Measurements from ENCODE around the gene LGALS1. TPM values are rescaled to one million over a fixed set of nuclear protein-coding genes. Genes with fewer than 3 reads are reported as not detected.

The LGALS1 gene
- total RNA-seq, 1 donor from 2014 or later = 1,199 TPM

DNA sequence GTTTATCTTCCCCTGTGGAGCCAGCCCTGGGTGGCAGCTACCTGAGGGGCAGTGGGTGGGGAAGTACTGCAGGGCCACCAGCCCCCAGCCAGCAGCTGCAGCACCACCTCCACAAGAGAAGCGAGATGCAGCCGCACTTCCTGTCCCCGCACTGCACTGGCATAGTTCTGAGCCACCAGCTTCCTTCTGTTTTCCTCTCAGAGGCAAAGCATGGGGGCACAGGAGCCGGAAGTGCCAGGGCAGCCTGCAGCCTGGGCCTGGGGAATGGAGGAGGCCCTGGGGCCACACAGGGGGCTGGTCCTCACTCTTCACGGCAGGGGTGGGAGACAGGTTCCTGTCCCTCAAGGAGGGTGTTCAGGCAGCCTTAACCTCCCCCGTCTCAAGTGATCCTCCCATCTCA is 47.9 kb upstream of the LGALS1 start:
- H3K4me3 Mint-ChIP-seq (ENCODE audit: unreplicated experiment) = no peak overlapping the region
- H3K36me3 Mint-ChIP-seq (ENCODE audit: unreplicated experiment) = peaks cover 2% of the 10 kb centered on the region
- TF ChIP-seq, protein P1, sequence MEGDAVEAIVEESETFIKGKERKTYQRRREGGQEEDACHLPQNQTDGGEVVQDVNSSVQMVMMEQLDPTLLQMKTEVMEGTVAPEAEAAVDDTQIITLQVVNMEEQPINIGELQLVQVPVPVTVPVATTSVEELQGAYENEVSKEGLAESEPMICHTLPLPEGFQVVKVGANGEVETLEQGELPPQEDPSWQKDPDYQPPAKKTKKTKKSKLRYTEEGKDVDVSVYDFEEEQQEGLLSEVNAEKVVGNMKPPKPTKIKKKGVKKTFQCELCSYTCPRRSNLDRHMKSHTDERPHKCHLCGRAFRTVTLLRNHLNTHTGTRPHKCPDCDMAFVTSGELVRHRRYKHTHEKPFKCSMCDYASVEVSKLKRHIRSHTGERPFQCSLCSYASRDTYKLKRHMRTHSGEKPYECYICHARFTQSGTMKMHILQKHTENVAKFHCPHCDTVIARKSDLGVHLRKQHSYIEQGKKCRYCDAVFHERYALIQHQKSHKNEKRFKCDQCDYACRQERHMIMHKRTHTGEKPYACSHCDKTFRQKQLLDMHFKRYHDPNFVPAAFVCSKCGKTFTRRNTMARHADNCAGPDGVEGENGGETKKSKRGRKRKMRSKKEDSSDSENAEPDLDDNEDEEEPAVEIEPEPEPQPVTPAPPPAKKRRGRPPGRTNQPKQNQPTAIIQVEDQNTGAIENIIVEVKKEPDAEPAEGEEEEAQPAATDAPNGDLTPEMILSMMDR (IDR thresholded peaks at IDR 0.05) = no peak
- no peak for DNase-seq (ENCODE audit: extremely low spot score, unreplicated experiment)
- H3K4me1 Mint-ChIP-seq (ENCODE audit: unreplicated experiment) = peaks cover 7% of the 10 kb centered on the region
- H3K9me3 Mint-ChIP-seq (ENCODE audit: unreplicated experiment) = no peaks in the 10 kb centered on the region
- no peak overlapping the region for H3K27ac Mint-ChIP-seq (ENCODE audit: unreplicated experiment)
- no peaks in the 10 kb centered on the region for H3K27me3 Mint-ChIP-seq (ENCODE audit: unreplicated experiment)

DNA sequence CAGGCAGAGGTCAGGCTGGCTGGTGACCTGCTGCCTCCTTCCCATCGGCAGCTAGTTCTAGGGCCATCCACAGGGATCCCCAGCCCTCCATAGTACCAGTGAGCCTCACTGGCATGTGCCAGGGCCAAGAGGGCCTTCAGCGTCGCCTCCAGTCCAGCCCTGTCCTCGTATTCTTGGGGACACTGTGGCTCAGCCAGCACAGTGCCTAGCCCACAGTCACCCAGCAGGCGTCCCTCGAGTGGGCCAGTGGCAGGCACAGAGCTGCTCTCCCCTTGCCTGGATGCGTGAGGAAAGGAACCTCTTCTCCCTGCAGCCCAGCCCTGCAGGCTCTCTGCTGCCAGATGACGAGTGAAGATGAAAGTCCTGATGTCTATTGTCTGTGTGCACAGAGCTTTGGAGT is 46.6 kb upstream of the LGALS1 start:
- DNase-seq (ENCODE audit: extremely low spot score, unreplicated experiment) = no peak
- H3K4me3 Mint-ChIP-seq (ENCODE audit: unreplicated experiment) = no peak overlapping the region

DNA sequence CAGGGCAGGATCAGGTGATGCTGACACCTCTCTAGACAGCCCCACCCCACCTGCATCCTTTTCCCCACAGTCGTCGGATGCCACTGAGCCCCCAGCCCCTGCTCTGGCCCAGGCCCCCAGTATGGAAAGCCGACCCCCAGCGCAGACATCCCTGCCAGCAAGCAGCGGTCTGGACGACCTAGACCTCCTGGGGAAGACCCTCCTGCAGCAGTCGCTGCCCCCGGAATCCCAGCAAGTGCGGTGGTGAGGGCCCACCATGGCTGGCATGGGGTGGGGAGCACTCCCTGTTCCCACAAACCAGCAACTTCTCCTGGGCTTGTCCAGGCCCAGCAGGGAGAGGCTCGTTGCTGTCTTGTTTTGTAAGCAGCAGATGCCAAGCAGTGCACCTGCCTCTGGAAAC is 45.5 kb upstream of the LGALS1 start:
- Mint-ChIP-seq H3K4me1 (ENCODE audit: unreplicated experiment) (peaks cover 25% of the 10 kb centered on the region), H3K4me3 (ENCODE audit: unreplicated experiment) (no peak overlapping the region)
- DNase-seq (ENCODE audit: extremely low spot score, unreplicated experiment) = no peak

More for the DNA sequence above, 46.6 kb upstream of the LGALS1 start:
- no peaks in the 10 kb centered on the region for H3K9me3 Mint-ChIP-seq (ENCODE audit: unreplicated experiment)
- TF ChIP-seq, protein P1 (IDR thresholded peaks at IDR 0.05) = no peak
- H3K4me1 Mint-ChIP-seq (ENCODE audit: unreplicated experiment) = peaks cover 15% of the 10 kb centered on the region
- H3K27ac Mint-ChIP-seq (ENCODE audit: unreplicated experiment) = no peak overlapping the region
- no peaks in the 10 kb centered on the region for H3K27me3 Mint-ChIP-seq (ENCODE audit: unreplicated experiment)
- no peaks in the 10 kb centered on the region for H3K36me3 Mint-ChIP-seq (ENCODE audit: unreplicated experiment)

DNA sequence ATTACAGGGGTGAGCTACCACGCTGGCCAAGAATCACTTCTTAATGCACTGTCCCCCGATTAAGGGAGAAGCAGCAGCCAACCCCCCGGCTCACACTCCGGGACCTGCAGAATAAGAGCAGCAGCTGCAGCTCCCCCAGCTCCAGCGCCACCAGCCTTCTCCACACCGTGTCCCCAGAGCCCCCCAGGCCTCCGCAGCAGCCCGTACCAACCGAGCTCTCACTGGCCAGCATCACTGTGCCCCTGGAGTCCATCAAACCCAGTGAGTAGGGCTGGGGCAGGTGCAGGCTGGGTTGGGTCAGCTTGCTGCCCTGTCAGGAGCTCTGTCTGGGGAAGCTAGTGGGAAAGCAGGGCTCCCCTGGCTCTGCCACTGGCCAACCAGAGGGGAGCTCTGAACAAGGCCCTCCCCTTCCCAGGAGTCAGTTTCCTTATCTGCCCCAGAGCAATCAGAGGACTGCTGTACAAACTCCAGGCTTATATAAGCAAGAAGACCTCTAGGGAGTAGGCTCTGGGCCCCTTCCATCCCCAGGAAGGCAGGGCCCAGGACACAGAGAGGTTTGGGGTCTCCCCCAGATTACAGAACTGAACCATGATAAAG is 44.5 kb upstream of the LGALS1 start:
- no peaks in the 10 kb centered on the region for H3K36me3 Mint-ChIP-seq (ENCODE audit: unreplicated experiment)
- H3K4me3 Mint-ChIP-seq (ENCODE audit: unreplicated experiment) = no peak overlapping the region
- H3K27ac Mint-ChIP-seq (ENCODE audit: unreplicated experiment) = no peak overlapping the region
- H3K4me1 Mint-ChIP-seq (ENCODE audit: unreplicated experiment) = peaks cover 26% of the 10 kb centered on the region
- TF ChIP-seq, protein P1 (IDR thresholded peaks at IDR 0.05) = no peak
- no peaks in the 10 kb centered on the region for H3K9me3 Mint-ChIP-seq (ENCODE audit: unreplicated experiment)
- H3K27me3 Mint-ChIP-seq (ENCODE audit: unreplicated experiment) = no peaks in the 10 kb centered on the region
- DNase-seq (ENCODE audit: extremely low spot score, unreplicated experiment) = no peak

More for the DNA sequence above, 45.5 kb upstream of the LGALS1 start:
- H3K36me3 Mint-ChIP-seq (ENCODE audit: unreplicated experiment) = no peaks in the 10 kb centered on the region
- H3K27ac Mint-ChIP-seq (ENCODE audit: unreplicated experiment) = no peak overlapping the region
- no peaks in the 10 kb centered on the region for H3K27me3 Mint-ChIP-seq (ENCODE audit: unreplicated experiment)
- TF ChIP-seq, protein P1 (IDR thresholded peaks at IDR 0.05) = no peak
- no peaks in the 10 kb centered on the region for H3K9me3 Mint-ChIP-seq (ENCODE audit: unreplicated experiment)

DNA sequence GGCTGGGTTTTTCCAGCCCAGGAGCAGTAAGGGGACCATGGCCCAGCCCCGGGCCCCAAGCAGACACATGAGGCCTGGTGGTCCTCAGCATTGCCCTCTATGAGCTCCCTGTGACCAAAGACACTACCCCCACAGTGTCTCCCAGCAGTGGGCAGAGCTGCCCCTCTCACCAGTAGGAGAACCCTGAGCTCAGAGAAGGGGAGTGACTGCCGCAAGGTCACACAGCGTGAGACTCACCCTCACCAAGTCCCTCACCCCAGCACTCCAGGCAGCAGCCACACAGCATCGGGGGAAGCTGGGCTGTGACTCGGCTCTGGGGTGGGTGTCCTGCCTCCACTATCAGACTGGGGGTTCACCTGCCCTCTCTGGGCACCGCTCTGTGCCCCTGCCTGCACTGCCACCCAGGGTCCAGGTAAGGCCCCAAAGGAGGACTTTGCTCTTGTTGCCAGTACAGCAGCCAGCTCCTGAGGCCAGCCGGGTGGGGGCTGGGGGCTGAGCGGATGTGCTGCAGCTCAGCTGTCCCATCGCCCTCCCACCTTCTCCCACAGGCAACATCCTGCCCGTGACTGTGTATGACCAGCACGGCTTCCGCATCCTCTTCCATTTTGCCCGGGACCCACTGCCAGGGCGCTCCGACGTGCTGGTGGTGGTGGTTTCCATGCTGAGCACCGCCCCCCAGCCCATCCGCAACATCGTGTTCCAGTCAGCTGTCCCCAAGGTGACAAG is 43.8 kb upstream of the LGALS1 start:
- no peaks in the 10 kb centered on the region for H3K9me3 Mint-ChIP-seq (ENCODE audit: unreplicated experiment)
- DNase-seq (ENCODE audit: extremely low spot score, unreplicated experiment) = no peak
- TF ChIP-seq, protein P1 (IDR thresholded peaks at IDR 0.05) = no peak
- no peak overlapping the region for H3K4me3 Mint-ChIP-seq (ENCODE audit: unreplicated experiment)
- H3K27me3 Mint-ChIP-seq (ENCODE audit: unreplicated experiment) = no peaks in the 10 kb centered on the region
- H3K27ac Mint-ChIP-seq (ENCODE audit: unreplicated experiment) = no peak overlapping the region
- H3K4me1 Mint-ChIP-seq (ENCODE audit: unreplicated experiment) = peaks cover 28% of the 10 kb centered on the region
- no peaks in the 10 kb centered on the region for H3K36me3 Mint-ChIP-seq (ENCODE audit: unreplicated experiment)
